Frontal cortex (tissue), 4 donors: ENCODE measurements around the gene DHX9. TPM values are rescaled to one million over a fixed set of nuclear protein-coding genes. Genes with fewer than 3 reads are reported as not detected.

Experiments
- DNase-seq, 2 donors: peaks; one replicate each; pipeline ENCODE4 v3.0.0; 2012; ENCODE audit warnings: low spot score in 2 of 2
- FAIRE-seq: peaks from 2 replicates; lab custom pipeline; 2012; peaks lifted over from hg19 to GRCh38; lab: Jason Lieb, UNC
- total RNA-seq: library from RNA; depleted of rRNA; stranded (reverse); fragments of >200 nt; gene quantifications from one replicate; pipeline ENCODE4 v1.2.3, GENCODE V29; 2014
- donor health status: control.
- donor health status: control.
- donor health status: control.

The DHX9 gene
- 257 TPM for total RNA-seq

- no peak for FAIRE-seq
- peak; percentile 93 to 94 for DNase-seq
Observed at GRCh38 chr1:182839209-182840066, at the start of gene DHX9. Gene DHX9, plus strand, starts transcription at chr1:182839347. Its CDS starts 3,220 bp downstream, at chr1:182842567.

GRCh38 chr1:182791281-182792179 is 47.6 kb upstream of the DHX9 start:
- FAIRE-seq (no peak), DNase-seq (no peak)

DNA sequence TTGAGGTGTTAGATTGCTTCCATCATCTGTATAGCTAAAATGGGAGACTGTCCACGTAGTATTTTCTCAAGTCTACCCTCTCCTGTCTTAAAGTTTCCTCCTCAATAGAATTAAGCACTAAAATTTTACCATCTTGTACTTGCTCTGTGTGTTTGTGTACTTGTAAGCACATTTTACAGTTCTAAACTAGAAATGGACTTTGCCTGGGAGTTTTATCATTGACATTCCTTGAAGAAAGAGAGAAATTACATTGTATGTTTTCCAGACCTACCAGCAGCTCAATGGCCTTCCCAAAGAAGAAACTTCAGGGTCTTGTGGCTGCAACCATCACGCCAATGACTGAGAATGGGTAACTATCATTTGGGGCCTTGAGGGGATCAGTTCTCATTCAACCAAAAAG is 45.1 kb upstream of the DHX9 start:
- FAIRE-seq = no peak
- DNase-seq = no peak

DNA sequence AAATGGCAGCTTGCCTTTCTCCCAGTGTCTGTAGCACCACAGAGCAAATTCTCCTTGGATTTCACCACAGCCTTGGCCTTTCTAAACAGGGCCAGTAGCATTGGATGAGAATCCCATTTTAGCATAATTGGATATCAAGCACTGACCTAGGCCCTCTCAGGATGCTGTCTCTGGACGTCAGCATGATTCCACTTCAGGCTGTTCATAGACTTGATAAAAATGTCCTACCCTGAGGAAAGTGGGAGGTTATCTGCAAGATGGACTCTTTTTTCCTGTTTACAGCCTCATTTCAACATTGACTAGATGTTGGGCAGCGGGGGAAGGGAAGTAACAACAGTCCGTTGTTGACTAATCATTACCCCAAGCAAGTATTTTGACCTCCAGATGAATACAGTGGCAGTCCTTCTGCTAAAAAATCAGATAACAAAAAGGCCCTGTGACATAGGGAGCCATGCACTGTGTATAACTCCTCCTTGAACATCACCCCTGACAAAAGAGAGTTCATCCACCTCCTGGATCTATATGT is 44.4 kb upstream of the DHX9 start:
- FAIRE-seq = no peak
- DNase-seq = no peak

DNA sequence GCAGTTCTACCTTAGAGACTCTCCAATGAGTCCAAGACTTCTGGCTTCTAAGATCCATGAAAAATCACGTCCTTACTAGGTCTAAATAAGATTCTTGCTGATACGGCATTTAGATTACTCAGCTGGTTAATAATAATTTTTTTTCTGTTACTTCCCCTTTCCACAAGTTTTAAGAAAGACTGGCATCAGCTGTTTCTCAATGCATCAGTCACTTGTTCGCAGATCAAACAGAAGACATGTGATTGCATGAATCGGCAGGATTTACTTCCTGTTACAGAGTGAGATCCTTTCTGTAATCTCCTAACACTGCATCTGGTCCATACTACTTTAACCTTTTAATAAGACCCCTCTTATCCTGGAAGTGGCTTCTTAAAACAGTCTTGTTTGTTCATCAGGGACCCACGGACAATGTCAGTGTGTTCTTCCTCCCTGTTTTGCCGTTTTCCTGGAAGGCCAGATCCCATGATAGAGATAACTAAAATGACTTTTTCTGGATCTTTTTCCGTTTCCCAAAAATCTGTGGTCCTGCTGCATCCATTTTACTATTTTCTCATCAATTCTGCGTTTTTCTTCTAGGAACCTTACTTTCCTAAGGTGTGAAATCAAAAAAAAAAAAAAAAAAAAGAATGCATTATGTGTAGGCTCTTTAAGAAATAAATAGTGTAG is 43.5 kb upstream of the DHX9 start:
- FAIRE-seq (no peak), DNase-seq (no peak)

GRCh38 chr1:182802006-182802803 is 36.9 kb upstream of the DHX9 start:
- FAIRE-seq = no peak
- no peak for DNase-seq

DNA sequence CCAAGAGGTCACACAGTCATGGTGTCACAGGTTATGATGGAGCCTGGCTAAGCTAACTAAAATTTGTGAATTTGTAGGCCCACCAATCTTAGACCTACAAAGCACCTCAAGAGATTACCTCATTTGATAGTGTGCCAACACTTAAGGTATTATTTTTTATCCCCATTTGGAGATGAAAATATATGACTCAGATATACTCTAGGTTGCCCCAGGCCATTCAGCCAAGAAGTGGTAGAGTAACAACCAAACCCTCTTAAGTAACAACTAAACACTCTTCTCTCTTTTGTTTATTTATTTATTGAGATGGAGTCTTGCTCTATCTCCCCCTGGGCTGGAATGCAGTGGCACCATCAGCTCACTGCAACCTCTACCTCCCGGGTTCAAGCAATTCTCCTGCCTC is 35.3 kb upstream of the DHX9 start:
- FAIRE-seq (no peak), DNase-seq (no peak)

DNA sequence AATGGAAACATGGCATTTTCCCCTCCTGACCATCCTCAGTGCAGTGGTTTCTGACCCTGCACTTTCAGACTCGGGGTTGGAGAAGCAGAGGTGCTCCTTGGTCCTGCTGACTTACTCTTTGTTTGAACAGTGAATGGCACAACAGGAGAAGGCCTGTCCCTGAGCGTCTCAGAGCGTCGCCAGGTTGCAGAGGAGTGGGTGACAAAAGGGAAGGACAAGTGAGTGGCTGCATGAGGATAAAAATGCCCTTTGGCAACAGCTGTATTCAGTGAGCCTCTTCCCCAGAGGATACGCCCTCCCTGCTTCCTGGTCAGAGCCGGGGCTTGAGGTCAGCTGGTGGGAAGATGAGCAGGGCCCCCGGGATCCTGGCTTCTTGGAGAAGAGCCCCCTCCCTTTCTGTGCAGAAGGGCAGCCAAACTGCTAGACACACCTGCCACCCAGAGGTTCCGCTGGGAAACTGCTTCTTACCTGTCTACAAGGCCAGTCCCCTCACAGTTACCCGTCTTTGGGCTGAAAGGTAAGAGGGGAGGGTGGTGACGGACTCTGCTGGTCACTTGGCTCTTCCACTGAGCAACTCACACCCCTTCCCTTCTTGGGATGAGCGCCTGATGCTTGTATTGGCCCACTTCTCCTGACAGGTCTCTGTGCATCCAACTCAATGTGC is 33.0 kb upstream of the DHX9 start:
- DNase-seq = no peak
- FAIRE-seq = no peak

DNA sequence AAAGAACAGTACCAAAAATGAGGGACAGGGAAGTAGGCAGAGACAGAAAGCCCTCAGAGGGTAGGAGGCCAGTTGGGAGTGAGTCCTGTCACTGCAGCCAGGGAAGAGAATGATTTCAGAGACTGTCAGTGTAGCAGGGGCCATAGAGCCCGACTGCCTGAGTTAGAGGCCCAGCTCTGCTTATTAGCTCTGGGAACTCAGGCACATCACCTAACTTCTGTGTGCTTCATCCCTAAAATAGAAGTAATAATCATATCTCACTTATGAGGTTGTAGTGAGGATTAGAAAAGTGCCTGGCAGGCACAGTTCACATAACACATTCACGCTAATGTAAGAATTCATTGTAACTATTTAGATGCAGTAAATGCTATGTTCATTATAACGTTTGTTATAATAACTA is 31.2 kb upstream of the DHX9 start:
- DNase-seq (no peak), FAIRE-seq (no peak)

DNA sequence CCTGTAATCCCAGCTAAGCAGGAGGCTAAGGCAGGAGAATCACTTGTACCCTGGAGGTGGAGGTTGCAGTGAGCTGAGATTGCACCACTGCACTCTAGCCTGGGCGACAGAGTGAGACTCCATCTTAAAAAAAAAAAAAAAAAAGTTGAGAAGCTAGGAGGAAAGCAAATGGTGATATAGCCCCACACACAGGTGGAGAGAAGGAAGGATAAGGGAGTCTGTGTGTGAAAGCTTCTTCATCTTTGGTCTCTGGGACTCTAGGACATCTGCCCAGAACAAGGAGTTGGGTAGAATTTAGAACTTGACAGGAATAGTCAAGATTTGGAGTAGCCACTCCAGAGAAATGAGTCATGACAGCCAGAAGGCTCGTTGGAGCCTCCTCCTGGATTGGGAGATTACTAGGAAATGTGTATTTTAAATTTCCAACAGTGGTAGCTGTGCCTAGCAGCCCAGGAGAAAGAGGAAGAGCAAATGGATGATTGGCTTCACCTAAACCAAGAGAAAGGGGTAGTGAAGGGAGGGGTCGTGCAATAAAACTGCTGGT is 29.7 kb upstream of the DHX9 start:
- no peak for FAIRE-seq

GRCh38 chr1:182811975-182812722 is 27.0 kb upstream of the DHX9 start:
- DNase-seq (no peak), FAIRE-seq (no peak)

More for the DNA sequence above, 29.7 kb upstream of the DHX9 start:
- DNase-seq = no peak

DNA sequence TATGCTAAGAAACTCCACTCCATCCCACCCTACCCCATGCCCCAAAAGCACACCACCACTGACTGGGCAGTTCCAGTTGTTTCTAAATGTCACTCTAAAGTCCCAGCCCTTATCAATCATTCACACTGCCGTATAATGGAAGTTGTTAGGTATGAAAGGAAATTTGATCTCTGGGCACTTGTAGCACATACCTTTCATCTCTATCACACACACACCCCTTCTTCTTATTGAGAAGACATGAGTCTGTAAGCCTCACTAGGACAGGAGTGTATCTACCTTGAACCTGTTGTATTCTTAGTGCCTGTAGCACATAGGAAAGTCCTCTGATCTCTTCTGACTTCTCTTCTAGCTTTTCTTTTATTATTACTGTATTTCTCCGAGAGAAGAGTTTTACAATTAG is 22.3 kb upstream of the DHX9 start:
- DNase-seq (no peak), FAIRE-seq (no peak)

- no peak for DNase-seq
- FAIRE-seq = no peak
Observed at GRCh38 chr1:182817802-182818201, 21.3 kb upstream of the DHX9 start.

DNA sequence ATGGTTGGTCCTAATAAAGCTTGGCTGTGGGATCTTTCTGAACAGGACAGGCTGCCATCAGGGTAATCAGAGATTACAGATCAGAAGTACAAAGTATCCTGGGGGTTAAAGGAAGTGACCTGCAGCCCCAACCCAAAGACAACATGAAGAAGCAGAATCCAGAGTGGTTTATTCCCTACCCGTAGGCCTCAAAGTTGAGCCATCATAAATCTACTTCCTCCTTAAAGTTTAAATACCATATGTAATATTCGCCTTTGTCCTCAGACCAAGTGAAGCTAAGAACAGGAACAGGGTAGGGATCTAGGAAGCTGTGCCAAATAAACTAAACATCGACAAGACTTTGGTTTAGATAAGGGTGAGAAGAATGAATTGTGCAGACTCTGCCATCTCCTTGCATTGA is 15.9 kb upstream of the DHX9 start:
- no peak for DNase-seq
- FAIRE-seq = no peak

- no peak for FAIRE-seq
- DNase-seq = no peak
Observed at GRCh38 chr1:182826892-182827291, 12.3 kb upstream of the DHX9 start.

DNA sequence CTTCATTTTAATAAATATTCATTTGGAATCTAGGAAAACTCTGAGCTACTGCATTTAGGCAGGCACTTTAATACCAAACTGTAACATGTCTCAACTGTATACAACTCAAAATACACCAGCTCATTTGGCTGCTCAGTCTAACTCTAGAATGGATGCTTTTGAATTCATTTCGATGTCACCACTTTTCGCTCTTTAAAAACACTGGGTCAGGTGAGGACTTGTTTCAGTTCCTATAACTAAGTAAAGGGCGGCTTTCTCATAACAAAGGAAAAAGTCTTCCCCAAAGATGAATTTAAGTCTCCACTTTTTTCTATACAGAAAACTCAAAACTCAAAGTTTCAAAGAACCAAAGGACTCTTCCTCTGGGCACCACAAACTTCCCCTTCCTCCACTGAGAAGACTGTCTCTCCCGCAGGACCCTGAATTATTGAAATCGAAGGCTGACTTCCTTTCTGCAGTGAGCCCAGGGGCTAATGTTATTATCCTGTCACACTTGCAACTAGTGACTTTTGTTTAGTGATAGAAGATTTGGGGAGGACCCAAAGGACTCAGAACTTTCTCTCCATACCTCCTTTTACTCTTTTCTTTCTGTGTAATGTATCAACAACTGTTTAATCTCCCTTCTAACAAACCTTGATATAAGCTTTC is 9.7 kb upstream of the DHX9 start:
- FAIRE-seq = no peak
- DNase-seq = no peak

DNA sequence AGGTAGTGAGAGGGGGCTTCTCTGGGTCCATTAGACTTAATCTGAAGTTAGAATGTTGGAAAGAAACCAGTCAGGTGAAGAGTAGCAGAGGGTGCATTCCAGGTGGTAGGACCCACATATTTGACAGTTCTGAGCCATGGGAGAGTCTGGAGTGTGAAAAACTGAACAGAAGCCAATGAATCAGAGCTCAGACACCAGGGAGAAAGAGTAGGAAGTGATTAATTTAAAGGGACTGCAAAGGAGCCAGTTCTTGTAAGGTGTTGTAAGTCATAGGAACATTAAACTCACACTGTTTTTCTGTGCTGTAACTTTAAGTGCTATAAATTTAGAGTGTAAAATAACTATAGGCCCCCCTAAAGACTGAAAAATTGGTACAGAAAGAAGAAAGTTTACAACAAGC is 5.9 kb upstream of the DHX9 start:
- no peak for DNase-seq
- FAIRE-seq = no peak
